ENCODE data around the gene DTX4. TPM values are rescaled to one million over a fixed set of nuclear protein-coding genes. Genes with fewer than 3 reads are reported as not detected.

Gene DTX4
- total RNA-seq, 1 donor from 2014 or later: 14.3 TPM

DNA sequence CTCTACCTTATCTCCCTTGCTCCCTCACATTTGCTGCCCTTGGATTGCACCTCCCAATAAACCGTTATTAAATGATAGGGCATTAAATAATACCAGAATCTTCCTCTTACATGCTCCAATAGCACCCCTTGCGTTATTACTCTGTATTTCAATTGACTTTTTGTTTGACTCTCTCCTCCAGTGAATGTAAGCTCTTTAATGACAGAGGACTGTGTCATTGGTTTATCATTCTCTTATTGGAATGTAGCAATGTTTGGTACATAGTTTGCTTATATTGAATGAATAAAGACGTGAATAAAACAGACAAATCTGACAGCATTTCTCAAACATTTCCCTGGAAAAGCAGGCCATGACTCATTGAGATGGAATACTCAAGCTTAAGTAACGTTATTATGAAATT lies 49.5 kb downstream of the DTX4 start:
- DNase-seq: peak; percentile 46

DNA sequence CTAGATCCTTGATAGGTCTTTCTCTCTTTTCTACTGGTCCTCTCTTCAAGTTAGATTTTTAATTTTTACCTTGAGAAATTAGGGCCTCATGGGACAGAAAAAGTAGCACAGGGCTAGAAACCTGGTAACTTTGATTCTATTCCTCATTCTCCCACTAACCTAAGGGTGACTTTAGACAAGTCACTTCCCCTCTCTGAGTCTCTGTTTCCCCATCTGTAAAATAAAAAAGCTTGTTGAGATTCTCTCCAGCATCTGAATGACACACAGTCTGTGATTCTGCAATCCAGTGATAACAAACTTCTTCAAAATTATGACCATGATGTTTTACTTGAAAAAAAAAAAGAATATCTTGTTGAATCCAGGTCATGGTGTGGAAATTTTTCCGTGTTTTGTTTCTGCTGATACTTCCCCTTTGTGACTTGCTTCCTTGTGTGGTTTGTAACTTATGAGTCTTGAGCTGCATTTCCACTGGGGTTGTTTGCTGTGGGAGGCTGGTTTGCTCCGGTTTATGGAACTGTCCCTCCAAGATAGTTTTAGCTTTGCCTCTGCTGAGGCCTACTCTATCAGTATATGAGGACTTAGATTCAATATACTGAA lies 50.6 kb downstream of the DTX4 start:
- DNase-seq: no peak

DNA sequence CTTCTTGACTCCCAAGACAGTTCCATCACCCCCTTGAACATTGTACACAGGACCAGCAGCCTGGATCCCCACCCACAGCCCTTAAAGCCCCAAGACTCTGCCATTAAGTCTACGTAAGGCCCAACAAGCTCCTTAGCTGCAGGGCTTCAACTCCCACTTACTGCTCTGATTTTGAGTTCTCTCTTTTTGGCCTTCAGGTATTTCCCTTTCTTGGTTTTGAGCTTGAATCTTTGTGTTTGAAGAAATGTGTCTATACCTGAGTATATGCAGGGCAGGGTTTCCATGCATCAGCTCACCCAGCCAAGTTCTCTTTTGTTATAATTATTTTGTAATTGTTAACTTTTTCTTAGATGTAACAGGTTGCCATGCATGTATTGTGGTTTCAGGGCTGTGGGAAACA lies 51.2 kb downstream of the DTX4 start:
- DNase-seq: no peak

DNA sequence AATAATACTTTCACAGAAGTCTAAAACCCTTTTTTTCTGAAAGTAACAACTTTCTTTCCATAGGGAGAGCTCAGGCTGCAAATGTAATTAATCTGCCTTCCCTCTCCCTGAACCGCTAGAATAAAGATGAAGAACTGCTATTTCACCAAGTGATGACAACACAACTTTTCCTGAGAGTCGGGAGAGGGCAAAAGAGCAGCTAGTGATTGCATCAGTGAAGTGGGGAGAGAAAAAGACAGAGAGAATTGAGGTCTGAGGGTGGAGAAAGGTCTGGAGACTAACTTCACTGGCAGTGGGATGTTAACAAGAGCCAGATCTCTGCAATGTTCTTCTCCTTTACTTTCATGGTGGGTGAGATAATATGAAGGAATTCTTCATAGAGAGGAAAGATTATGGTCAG lies 51.7 kb downstream of the DTX4 start:
- DNase-seq: no peak

DNA sequence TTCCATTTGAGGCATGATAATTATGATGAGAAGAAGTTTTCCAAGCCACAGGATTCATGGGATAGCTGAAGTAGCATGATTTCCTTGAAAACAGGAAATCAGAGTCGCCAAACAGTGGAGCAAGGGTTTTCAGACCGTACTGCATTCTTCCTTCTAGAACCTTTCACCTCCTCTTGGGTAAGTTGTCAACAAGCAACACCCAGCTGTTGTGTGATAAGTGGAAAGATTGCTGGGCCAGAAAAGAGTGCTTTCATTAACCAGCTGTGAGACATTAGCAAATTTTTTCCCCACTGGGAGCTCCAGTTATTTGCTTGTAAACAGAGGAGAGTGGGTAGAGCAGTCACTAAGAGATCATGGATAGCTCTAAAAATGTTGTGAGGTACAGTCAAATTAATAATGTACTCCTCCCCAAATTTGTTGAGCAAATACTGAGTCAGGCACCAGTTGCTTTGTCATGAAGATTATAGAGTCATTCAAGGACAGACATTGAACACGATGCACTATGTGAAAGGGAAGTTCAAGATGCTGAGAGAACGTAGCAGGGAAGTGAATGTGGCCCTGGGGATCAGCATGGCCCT lies 52.5 kb downstream of the DTX4 start:
- peak; percentile 57 for DNase-seq

DNA sequence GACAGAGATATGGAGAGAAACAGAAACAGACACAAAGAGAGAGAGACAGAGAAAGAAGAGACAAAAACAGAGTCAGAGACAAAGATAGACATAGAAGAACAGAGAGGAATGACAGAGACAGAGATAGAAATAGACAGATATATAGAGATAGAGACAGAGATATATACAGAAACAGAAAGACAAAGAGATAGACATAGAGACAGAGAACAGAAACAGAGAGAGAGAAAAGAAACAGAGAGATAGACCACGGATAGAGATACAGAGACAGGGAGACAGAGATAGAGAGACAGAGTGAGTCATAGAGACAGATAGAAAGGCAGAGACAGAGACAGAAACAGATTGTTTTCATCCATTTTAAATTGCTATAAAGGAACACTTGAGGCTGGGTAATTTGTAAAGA lies 53.1 kb downstream of the DTX4 start:
- no peak for DNase-seq

DNA sequence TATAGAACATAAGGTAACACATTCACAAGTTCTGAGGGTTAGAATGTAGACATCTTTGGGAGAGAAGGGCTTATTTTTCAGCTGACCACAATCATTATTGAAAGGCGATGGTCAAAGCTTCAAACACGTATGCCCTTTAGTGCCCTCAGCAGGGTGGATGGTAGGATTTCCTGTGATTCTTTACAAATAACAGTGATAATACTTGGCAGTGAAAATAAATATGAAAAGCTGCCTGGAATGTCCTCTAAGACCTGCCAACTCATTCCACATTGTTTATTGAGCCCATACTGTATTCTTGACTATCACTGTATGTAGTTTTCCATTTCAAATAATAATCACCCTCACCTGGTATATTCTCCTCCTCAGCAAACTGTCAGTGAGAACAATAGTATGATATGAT lies 54.5 kb downstream of the DTX4 start:
- peak; percentile 18 for DNase-seq

DNA sequence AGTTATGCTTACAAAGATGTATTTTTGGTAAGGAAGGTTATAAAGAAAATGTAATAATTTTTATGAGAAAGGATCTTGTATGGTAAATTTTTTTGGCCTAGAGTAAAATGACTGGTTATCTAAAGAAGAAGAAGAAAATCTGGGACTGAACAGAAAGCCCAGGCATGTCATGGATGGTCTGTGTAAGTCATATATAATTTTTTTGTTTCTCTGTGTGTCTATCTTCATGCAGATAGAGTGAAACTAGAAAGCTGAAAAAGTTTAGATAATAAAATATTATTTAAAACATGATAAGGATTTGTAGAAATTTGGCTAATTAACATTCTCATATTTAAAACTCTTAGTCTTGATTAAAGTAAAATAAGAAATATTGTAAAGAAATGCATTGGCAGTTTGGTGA lies 68.4 kb downstream of the DTX4 start:
- DNase-seq: no peak

DNA sequence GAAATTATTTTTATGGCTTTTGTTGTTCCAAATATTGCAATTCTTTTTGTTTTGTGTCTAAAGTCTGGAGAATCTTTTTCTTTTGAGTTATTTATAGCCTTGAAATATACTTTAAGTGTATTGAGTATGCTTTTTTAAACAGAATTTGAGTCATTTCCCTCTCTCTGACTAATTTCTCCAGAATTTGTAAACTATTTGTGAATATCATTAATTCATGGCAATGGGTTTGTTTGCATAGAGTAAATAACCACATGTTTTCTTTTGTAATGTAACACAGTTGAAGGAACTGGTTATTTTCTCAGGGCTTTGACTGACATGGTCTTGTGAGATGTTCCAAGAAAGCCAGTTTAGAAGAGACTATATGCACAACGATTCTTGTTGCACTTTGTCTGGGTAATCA lies 71.7 kb downstream of the DTX4 start:
- no peak for DNase-seq

DNA sequence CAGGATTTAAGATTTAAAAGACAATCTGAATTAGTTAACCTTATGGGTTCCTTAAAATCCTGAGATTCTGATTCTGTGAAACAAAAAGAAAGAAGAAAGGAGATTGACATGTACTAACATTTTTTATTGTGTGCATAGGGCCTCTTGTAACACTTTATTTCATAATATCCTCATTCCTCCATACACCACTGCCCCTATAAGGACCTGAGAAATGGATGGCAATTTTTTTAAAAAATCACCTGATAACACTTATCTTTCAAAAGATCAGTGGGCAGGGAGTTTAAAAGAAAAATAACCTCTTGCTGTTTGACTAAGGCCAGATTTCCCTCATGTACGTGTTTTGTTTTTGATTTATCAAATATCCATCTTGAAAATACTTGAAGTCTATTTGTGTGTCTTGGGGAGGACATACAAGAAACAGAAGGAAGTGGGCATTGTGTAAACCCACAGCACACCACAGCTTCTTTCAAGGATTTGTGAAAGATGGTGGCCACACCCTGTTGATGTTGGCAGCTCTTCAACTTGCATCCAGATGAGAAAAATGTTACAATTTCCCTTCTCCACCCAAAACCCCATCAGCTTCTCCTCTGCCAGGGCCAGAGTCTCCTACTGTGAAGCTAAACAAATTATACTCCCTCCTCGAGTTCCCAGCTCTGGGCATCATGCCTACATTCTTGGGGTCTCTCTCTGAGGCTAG lies 75.7 kb downstream of the DTX4 start:
- DNase-seq: no peak

DNA sequence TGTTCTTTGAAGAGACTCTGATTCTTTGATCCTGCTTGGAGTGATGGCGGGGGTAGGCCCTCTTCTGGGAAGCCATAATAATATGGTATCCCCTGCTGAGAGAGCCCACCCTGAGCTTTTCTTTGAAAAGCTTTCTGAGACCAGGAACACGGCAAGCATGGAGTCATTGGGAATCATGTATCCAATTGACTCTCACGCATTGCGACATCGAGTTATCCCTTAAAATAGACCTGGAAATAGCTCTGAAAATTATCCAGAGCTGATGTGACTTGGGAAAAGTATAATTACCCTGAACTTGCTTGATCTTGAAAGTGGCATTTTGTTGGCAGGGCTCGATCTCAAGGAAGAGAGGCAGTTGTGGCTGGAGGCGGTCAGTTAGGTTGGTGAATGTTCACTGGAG lies 77.6 kb downstream of the DTX4 start:
- DNase-seq: peak; percentile 25

DNA sequence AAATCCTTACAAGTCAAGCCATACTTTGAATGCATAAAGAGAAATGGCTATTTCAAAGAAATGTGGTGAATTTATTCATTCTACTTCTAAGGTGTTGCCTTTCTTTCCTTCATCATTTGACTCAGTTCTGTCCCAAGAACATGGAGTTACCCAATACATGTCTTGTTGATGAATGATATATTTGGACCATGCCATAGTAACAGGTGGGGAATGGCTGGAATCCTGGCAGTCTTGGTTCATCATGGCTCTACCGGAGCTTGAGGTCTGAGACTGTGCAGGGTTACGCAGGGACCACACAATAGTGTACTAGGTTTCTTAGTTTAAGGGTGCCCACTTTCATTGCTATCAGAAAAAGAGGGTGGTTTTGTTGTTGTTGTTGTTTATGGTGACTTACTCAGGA lies 81.1 kb downstream of the DTX4 start:
- DNase-seq: no peak

DNA sequence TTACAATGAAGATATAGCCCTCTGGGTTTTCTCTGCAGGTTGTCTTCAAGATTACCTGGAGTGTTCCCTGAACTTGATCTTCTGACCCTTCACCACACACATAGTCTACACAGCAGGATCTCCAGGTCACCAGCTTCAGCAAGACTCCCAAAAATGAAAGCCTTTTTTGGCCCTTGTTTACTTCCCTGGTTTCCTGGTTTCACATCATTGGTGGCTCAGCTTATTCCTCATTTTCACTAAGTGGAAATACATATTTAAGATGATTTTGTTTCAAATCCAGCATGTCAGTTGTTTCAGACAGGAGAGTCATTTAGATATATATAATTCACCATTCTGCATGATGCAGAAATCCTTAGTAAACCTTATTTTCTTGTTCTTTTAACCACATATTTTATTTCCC lies 82.4 kb downstream of the DTX4 start:
- no peak for DNase-seq

DNA sequence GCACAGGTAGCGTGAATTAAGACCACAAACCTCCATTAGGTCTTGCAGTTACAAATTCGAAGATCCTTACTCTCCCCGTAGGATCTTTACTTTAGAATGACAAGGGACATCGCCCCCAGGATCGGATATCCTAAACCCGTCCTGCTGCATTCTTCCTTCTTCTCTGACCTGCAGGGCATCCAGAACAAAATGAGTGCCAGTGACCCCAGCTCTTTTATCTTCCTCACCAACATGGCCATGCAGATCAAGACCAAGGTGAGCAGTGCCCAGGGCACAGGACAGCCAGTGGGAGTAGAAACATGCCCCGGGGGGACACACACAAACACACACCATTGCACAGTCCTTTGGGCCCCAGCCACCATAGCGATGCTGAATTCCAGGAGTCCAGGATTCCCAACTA lies 83.3 kb downstream of the DTX4 start:
- no peak for DNase-seq

Small RNA genes lying within 50 kb of the gene (small RNA-seq; reads per million reads assigned to genes)
- gene RN7SL42P (ENCODE audit: low replicate concordance): not detected

Other genes with a start within 250 kb of the DTX4 start
- 0.79 TPM for gene GLYATL1, start 232.6 kb upstream of the DTX4 start, total RNA-seq
- not detected for gene GLYATL1B, start 85.8 kb upstream of the DTX4 start, total RNA-seq
- 10.3 TPM for gene FAM111B, start 64.9 kb upstream of the DTX4 start, total RNA-seq
- 46.8 TPM for gene FAM111A, start 29.3 kb upstream of the DTX4 start, total RNA-seq
- gene MPEG1, start 40.8 kb downstream of the DTX4 start, total RNA-seq: 19.8 TPM
- gene OR5AN1, start 186.8 kb downstream of the DTX4 start, total RNA-seq: under 0.01 TPM

Measured in skin of body (tissue), 3 donors.